SK-N-SH treated with all-trans-retinoic acid at 6 μM for 48 hours (cell line): Measurements from ENCODE around the gene TXK.

Experiments
- ATAC-seq: fragments of 200-7000 bp; cut with Tn5 transposase; 3 replicates; pipeline ENCODE4 v1.9.1; 2020; ENCODE audit warnings: mild to moderate bottlenecking, moderate library complexity
- ARNTL ChIP-seq: fragments of 450-650 bp; formaldehyde crosslinking; IDR thresholded peaks from 2 replicates; pipeline ENCODE4 v1.5.0; 2020; ENCODE audit warnings: low read depth, mild to moderate bottlenecking, moderate library complexity, borderline replicate concordance
- BACH2 ChIP-seq: fragments of 250-450 bp; sonication (Bioruptor Pico); IDR thresholded peaks from 2 replicates; pipeline ENCODE4 v1.9.0; 2021; ENCODE audit warnings: mild to moderate bottlenecking, borderline replicate concordance
- CREB5 ChIP-seq: fragments of 250-450 bp; sonication (Bioruptor Pico); IDR thresholded peaks from 2 replicates; pipeline ENCODE4 v1.5.1; 2020; ENCODE audit warnings: low read depth, mild to moderate bottlenecking, moderate library complexity
- CSDC2 ChIP-seq: fragments of 250-450 bp; sonication (Bioruptor Pico); IDR thresholded peaks from 2 replicates; pipeline ENCODE4 v1.5.0; 2020; ENCODE audit warnings: mild to moderate bottlenecking, moderate library complexity
- ESRRG ChIP-seq: fragments of 250-450 bp; sonication (Bioruptor Pico); IDR thresholded peaks from 2 replicates; pipeline ENCODE4 v1.6.1; 2021; ENCODE audit warnings: mild to moderate bottlenecking
- GLIS3 ChIP-seq: fragments of 250-450 bp; sonication (Bioruptor Pico); IDR thresholded peaks from 2 replicates; pipeline ENCODE4 v1.5.0; 2020; ENCODE audit warnings: mild to moderate bottlenecking, moderate library complexity
- ISL1 ChIP-seq: fragments of 250-450 bp; sonication (Bioruptor Pico); IDR thresholded peaks from 2 replicates; pipeline ENCODE4 v2.1.2; 2022; ENCODE audit warnings: mild to moderate bottlenecking, moderate library complexity
- OSR1 ChIP-seq: fragments of 250-450 bp; sonication (Bioruptor Pico); IDR thresholded peaks from 2 replicates; pipeline ENCODE4 v1.8.0; 2022; ENCODE audit warnings: moderate library complexity, mild to moderate bottlenecking, inconsistent platforms
- PATZ1 ChIP-seq: fragments of 250-450 bp; sonication (Bioruptor Pico); IDR thresholded peaks from 2 replicates; pipeline ENCODE4 v1.8.0; 2020; ENCODE audit warnings: mild to moderate bottlenecking, moderate library complexity, borderline replicate concordance
- POU6F1 ChIP-seq: fragments of 250-450 bp; sonication (Bioruptor Pico); IDR thresholded peaks from 2 replicates; pipeline ENCODE4 v1.8.0; 2021; ENCODE audit warnings: low read depth, mild to moderate bottlenecking, moderate library complexity, borderline replicate concordance
- PPARA ChIP-seq: fragments of 250-450 bp; sonication (Bioruptor Pico); IDR thresholded peaks from 2 replicates; pipeline ENCODE4 v1.5.0; 2020; ENCODE audit warnings: mild to moderate bottlenecking, borderline replicate concordance
- RARB ChIP-seq: fragments of 250-450 bp; sonication (Bioruptor Pico); IDR thresholded peaks from 2 replicates; pipeline ENCODE4 v1.8.0; 2021; ENCODE audit warnings: mild to moderate bottlenecking, moderate library complexity
- SNAI2 ChIP-seq: fragments of 250-450 bp; sonication (Bioruptor Pico); IDR thresholded peaks from 2 replicates; pipeline ENCODE4 v1.5.0; 2020; ENCODE audit warnings: mild to moderate bottlenecking, moderate library complexity
- TCF4 ChIP-seq: fragments of 250-450 bp; sonication (Bioruptor Pico); IDR thresholded peaks from 2 replicates; pipeline ENCODE4 v1.8.0; 2021; ENCODE audit warnings: mild to moderate bottlenecking, moderate library complexity, borderline replicate concordance
- TOX ChIP-seq: fragments of 250-450 bp; sonication (Bioruptor Pico); IDR thresholded peaks from 2 replicates; pipeline ENCODE4 v1.8.0; 2021; ENCODE audit warnings: mild to moderate bottlenecking, moderate library complexity, borderline replicate concordance
- TSHZ2 ChIP-seq: fragments of 250-450 bp; sonication (Bioruptor Pico); IDR thresholded peaks from 2 replicates; pipeline ENCODE4 v1.5.0; 2020; ENCODE audit warnings: mild to moderate bottlenecking, moderate library complexity
- ZC3H10 ChIP-seq: fragments of 250-450 bp; sonication (Bioruptor Pico); IDR thresholded peaks from 2 replicates; pipeline ENCODE4 v1.5.1; 2021; ENCODE audit warnings: mild to moderate bottlenecking, moderate library complexity
- ZFP3 ChIP-seq: fragments of 250-450 bp; sonication (Bioruptor Pico); IDR thresholded peaks from 2 replicates; pipeline ENCODE4 v1.5.0; 2020; ENCODE audit warnings: mild to moderate bottlenecking, moderate library complexity
- ZFP30 ChIP-seq: fragments of 450-650 bp; formaldehyde crosslinking; IDR thresholded peaks from 2 replicates; pipeline ENCODE4 v1.5.0; 2022; ENCODE audit warnings: mild to moderate bottlenecking, moderate library complexity
- ZNF565 ChIP-seq: fragments of 450-650 bp; formaldehyde crosslinking; conservative IDR thresholded peaks from 2 replicates; pipeline ENCODE4 v1.5.0; 2020; ENCODE audit warnings: low read depth, mild to moderate bottlenecking, moderate library complexity
- ZNF70 ChIP-seq: fragments of 450-650 bp; formaldehyde crosslinking; IDR thresholded peaks from 2 replicates; pipeline ENCODE4 v1.5.0; 2020; ENCODE audit warnings: mild to moderate bottlenecking, moderate library complexity
- ZNF8 ChIP-seq: fragments of 450-650 bp; formaldehyde crosslinking; IDR thresholded peaks from 2 replicates; pipeline ENCODE4 v1.5.0; 2020; ENCODE audit warnings: mild to moderate bottlenecking, moderate library complexity

TXK gene

GRCh38 chr4:48157271-48157670 lies 23.2 kb upstream of the TXK start:
- no peak for ATAC-seq
- TF ChIP-seq ZNF8 (CRISPR knock-in tag) (no peak), ESRRG (CRISPR knock-in tag) (no peak), OSR1 (no peak), PATZ1 (CRISPR knock-in tag) (no peak), POU6F1 (CRISPR knock-in tag) (no peak), GLIS3 (CRISPR knock-in tag) (no peak), RARB (no peak), SNAI2 (CRISPR knock-in tag) (no peak), ARNTL (CRISPR knock-in tag) (no peak), ZFP30 (no peak), ISL1 (no peak), CREB5 (no peak), PPARA (CRISPR knock-in tag) (no peak), ZC3H10 (CRISPR knock-in tag) (no peak), CSDC2 (CRISPR knock-in tag) (no peak), TOX (CRISPR knock-in tag) (no peak), BACH2 (no peak), ZFP3 (CRISPR knock-in tag) (no peak), ZNF565 (CRISPR knock-in tag) (no peak)

GRCh38 chr4:48156423-48156822 lies 22.4 kb upstream of the TXK start:
- no peak for TF ChIP-seq ZNF565 (CRISPR knock-in tag)
- no peak for TF ChIP-seq TSHZ2 (CRISPR knock-in tag)
- no peak for TF ChIP-seq ZFP3 (CRISPR knock-in tag)
- no peak for TF ChIP-seq ZNF70
- no peak for TF ChIP-seq ZFP30
- no peak for TF ChIP-seq TCF4
- no peak for TF ChIP-seq PPARA (CRISPR knock-in tag)
- TF ChIP-seq ARNTL (CRISPR knock-in tag): no peak
- TF ChIP-seq PATZ1 (CRISPR knock-in tag): no peak
- TF ChIP-seq CREB5: no peak
- no peak for TF ChIP-seq CSDC2 (CRISPR knock-in tag)
- no peak for TF ChIP-seq ZNF8 (CRISPR knock-in tag)
- no peak for TF ChIP-seq BACH2
- no peak for TF ChIP-seq ESRRG (CRISPR knock-in tag)
- no peak for TF ChIP-seq RARB
- no peak for ATAC-seq
